C4-2B (cell line): Measurements from ENCODE around the gene VWC2.

Experiments used
- CTCF ChIP-seq: fragments of 450-650 bp; conservative IDR thresholded peaks from 2 replicates; pipeline ENCODE4 v1.5.1; 2017; ENCODE audit warnings: mild to moderate bottlenecking
- ZFX ChIP-seq: fragments of 450-650 bp; IDR thresholded peaks from 2 replicates; pipeline ENCODE4 v1.6.1; 2017

- TF ChIP-seq CTCF = no peak
- no peak for TF ChIP-seq ZFX
These were observed 9.6 kb upstream of the VWC2 start for GRCh38 chr7:49763791-49764190.
